NOMO-1 treated with dmso at 0.1 percent for 144 hours (cell line): Measurements from ENCODE around the gene PRPSAP2.

ENCODE experiments used
- DNase-seq: peaks from one replicate; lab custom pipeline; 2025; ENCODE audit not compliant: unreplicated experiment; lab: John Stamatoyannopoulos, UW

PRPSAP2 gene

GRCh38 chr17:18960803-18961511 is 103.0 kb downstream of the PRPSAP2 start:
- peak; percentile 33 for DNase-seq

- DNase-seq: no peak
Observed at GRCh38 chr17:18961634-18962493, 103.9 kb downstream of the PRPSAP2 start.

- DNase-seq: no peak
Observed at GRCh38 chr17:18962494-18962815, 104.5 kb downstream of the PRPSAP2 start.

- no peak for DNase-seq
Observed at GRCh38 chr17:18963126-18964017, 105.4 kb downstream of the PRPSAP2 start.

GRCh38 chr17:18964018-18964351 is 106.1 kb downstream of the PRPSAP2 start:
- no peak for DNase-seq

- no peak for DNase-seq
Observed at GRCh38 chr17:18964550-18964949, 106.6 kb downstream of the PRPSAP2 start.

- DNase-seq: no peak
Observed at GRCh38 chr17:18965530-18966236, 107.8 kb downstream of the PRPSAP2 start.

GRCh38 chr17:18966831-18967624 is 109.1 kb downstream of the PRPSAP2 start:
- no peak for DNase-seq

GRCh38 chr17:18967916-18968315 is 110.0 kb downstream of the PRPSAP2 start:
- no peak for DNase-seq

- DNase-seq: no peak
Observed at GRCh38 chr17:18968345-18968744, 110.4 kb downstream of the PRPSAP2 start.

- DNase-seq: no peak
Observed at GRCh38 chr17:18968945-18969887, 111.3 kb downstream of the PRPSAP2 start.

GRCh38 chr17:18970582-18971480 is 112.9 kb downstream of the PRPSAP2 start:
- no peak for DNase-seq

GRCh38 chr17:18971801-18972200 is 113.9 kb downstream of the PRPSAP2 start:
- DNase-seq: no peak

GRCh38 chr17:18974407-18975149 is 116.6 kb downstream of the PRPSAP2 start:
- no peak for DNase-seq

- DNase-seq: no peak
Observed at GRCh38 chr17:18975597-18975996, 117.7 kb downstream of the PRPSAP2 start.

- DNase-seq: no peak
Observed at GRCh38 chr17:18976201-18976600, 118.3 kb downstream of the PRPSAP2 start.

GRCh38 chr17:18977021-18977420 is 119.1 kb downstream of the PRPSAP2 start:
- DNase-seq: no peak
